ENCODE measurements around the gene UROC1. TPM values are rescaled to one million over a fixed set of nuclear protein-coding genes. Genes with fewer than 3 reads are reported as not detected.

Gene UROC1
- total and polyA plus RNA-seq, 9 of the 15 experiments (the other 6 are each of a cell fraction or from before 2014, with no cell fraction given), result not detected

GRCh38 chr3:126456766-126457388 is 60.7 kb downstream of the UROC1 start (continued):
- TF ChIP-seq FOXO4 (CRISPR knock-in tag; IDR thresholded peaks at IDR 0.05), result no peak
- TF ChIP-seq ZNF707 (CRISPR knock-in tag; conservative IDR thresholded peaks at IDR 0.05), result no peak
- no peak for TF ChIP-seq EHMT2 (IDR thresholded peaks at IDR 0.05)
- no peak for TF ChIP-seq RBFOX2 (IDR thresholded peaks at IDR 0.05; ENCODE audit: low read depth, low read length)
- TF ChIP-seq ZKSCAN1 (IDR thresholded peaks at IDR 0.05; ENCODE audit: low read depth, low read length), result no peak

- no peak for ATAC-seq
- in situ Hi-C loops (cut with MboI) (no loop called here), intact Hi-C loops (cut with micrococcal nuclease) (no loop called here)
- Histone ChIP-seq H3K4me2 (ENCODE audit: insufficient read depth, low read length) (no peak overlapping the region), H3K27me3 (ENCODE audit: control insufficient read depth in 2 of 2, insufficient read depth in 2 of 2, low read length in 2 of 2) (no peaks in the 10 kb centered on the region; a peak in 1 of 5 replicates), H3K9ac (ENCODE audit: insufficient read depth in 1 of 2, low read depth in 2 of 2, low read length in 2 of 2) (no peak overlapping the region), H2AFZ (ENCODE audit: low read depth, low read length) (no peak overlapping the region), H3K27ac (ENCODE audit: extremely low read depth, low read depth, low read length) (no peak overlapping the region), H3K36me3 (ENCODE audit: control insufficient read depth, insufficient read depth, low read length) (peaks cover 67% of the 10 kb centered on the region), H4K20me1 (replicated peaks; ENCODE audit: control insufficient read depth, insufficient read depth, low read length) (no peaks in the 10 kb centered on the region), H3K79me2 (ENCODE audit: control insufficient read depth, insufficient read depth, low read length) (no peaks in the 10 kb centered on the region; the same call in 2 of the 3 replicates), H3K4me3 (no peak overlapping the region), H3K4me1 (replicated peaks in 1 of 2; ENCODE audit: control insufficient read depth in 2 of 2, insufficient read depth in 2 of 2, low read length in 2 of 2) (no peaks in the 10 kb centered on the region), H3K9me3 (replicated peaks; ENCODE audit: control insufficient read depth, insufficient read depth, low read depth, low read length) (no peaks in the 10 kb centered on the region), H3K9me1 (ENCODE audit: control insufficient read depth, insufficient read depth, low read length) (no peaks in the 10 kb centered on the region)
- no peak for FAIRE-seq
- ChIA-PET POLR2A (interaction anchor here (0.6 to 0.8 kb wide), 2 partner anchors 12 to 22 kb away, joined by 3 to 4 read pairs; no protein-coding TSS in a partner anchor), CTCF (ENCODE audit: low intra/inter-chr PET ratio) (no interaction called here)
- no TSS peak for BruUV-seq (replicated peaks)
- no peak for DNase-seq (ENCODE audit: extremely low read depth in 1 of 4, low spot score in 3 of 4)
- WGBS (ENCODE audit: insufficient coverage, low coverage, missing lambda C conversion rate), result 65% methylated on average over 4 of the region's 4 CpGs
- no peak for TF ChIP-seq BHLHE40 (IDR thresholded peaks at IDR 0.05; ENCODE audit: low read length)
- TF ChIP-seq PRMT5 (CRISPR knock-in tag; IDR thresholded peaks at IDR 0.05), result no peak
- TF ChIP-seq FOXA3 (CRISPR knock-in tag; conservative IDR thresholded peaks at IDR 0.05 in 1 of 2, IDR thresholded peaks at IDR 0.05 in 1 of 2), result no peak
- no peak for TF ChIP-seq HNRNPLL (IDR thresholded peaks at IDR 0.05; ENCODE audit: low read depth, low read length, poor library complexity, severe bottlenecking)
- no peak for TF ChIP-seq ZNF431 (CRISPR knock-in tag; IDR thresholded peaks at IDR 0.05)
- TF ChIP-seq SP1 (CRISPR knock-in tag; IDR thresholded peaks at IDR 0.05), result no peak
- TF ChIP-seq KLF13 (tag; IDR thresholded peaks at IDR 0.05; ENCODE audit: borderline replicate concordance, low read depth), result no peak
- TF ChIP-seq ZNF79 (CRISPR knock-in tag; IDR thresholded peaks at IDR 0.05; ENCODE audit: low read depth), result no peak
- TF ChIP-seq CEBPG (CRISPR knock-in tag; IDR thresholded peaks at IDR 0.05), result no peak
- TF ChIP-seq CEBPG (tag; conservative IDR thresholded peaks at IDR 0.05 in 1 of 2, IDR thresholded peaks at IDR 0.05 in 1 of 2), result no peak
- no peak for TF ChIP-seq ATF4 (CRISPR knock-in tag; IDR thresholded peaks at IDR 0.05)
- no peak for TF ChIP-seq MITF (IDR thresholded peaks at IDR 0.05)
Observed at GRCh38 chr3:126456211-126456610, 61.4 kb downstream of the UROC1 start.
